LoVo (cell line): ENCODE measurements around the gene CELSR3.

Source experiments
- DNase-seq: peaks from one replicate; pipeline ENCODE4 v3.0.0-alpha.2; 2016; ENCODE audit warnings: low spot score

CELSR3 gene

DNA sequence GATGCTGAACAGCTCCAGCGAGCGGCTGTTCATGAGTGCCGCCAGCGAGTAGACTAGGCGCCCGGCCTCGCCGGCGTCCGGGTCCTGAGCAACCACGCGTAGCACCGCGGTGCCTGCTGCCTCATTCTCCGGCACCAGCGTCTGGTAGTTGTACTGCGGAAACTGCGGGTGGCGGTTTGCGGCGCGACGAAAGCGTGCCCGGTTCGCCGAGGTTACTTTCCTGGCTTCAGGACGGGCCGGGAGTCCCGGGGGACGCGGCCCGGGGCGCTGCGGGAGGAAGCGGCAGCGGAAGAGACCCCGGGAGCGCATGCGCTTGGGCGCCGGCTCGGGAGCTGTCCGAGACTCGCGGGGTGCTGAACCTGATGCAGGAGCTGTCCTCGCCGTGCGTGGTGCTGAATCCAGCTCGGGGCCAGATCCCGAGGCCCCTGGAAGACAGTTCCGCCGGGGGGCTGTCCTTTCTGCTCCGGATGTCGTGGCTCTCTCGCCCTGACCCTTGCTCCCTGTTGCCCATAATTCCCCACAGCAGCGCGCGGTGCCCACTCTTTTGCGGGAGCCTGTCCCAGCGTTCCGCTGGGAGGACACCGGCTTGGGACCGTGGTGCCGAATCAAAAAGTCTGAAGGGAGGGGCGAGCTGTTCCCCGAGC lies 1.1 kb downstream of the CELSR3 start:
- no peak for DNase-seq

DNA sequence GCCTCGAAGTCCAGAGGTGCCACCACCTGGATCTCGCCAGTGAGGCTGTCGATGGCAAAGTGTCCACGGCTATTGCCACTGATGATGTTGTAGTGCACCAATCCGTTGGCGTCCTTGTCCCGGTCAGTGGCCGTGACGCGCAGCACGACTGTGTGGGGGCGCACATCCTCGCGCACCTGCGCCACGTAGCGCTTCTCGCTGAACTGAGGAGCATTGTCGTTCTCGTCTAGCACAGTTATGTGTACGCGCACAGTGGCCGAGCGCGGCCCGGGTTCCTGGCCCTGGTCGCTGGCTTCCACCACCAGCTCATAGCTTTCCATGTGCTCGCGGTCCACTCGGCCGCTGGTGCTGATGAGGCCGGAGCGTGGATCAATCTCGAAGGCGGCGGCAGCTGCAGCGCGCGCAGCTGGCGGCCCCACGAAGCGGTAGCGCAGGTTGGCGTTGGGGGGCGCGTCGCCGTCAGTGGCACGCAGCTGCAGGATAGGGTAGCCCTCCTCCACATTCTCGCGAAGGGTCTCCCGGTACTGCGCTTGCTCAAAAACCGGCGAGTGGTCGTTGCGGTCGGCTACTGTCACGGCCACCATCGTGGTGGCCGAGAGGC lies 1.8 kb downstream of the CELSR3 start:
- no peak for DNase-seq

DNA sequence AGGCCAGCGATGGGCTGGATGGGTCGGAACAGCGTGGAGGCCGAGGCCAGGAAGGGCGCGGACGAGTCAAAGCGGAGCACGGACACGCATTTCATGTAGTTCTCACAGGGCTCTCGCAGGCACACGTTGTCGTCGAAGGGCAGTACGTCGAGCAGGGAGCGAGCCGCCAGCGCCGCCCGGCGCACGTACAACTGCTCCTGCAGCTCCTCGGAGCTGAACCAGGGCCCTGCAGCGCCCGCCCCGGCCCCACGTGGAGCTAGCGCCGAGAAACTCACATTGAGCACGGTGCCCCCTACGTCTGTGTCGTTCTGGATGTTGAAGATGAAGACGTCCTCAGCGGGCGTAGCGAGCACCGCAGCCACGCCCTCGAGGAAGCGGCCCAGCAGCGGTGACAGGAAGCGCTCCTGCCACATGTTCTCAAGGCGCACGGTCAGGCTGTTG lies 5.8 kb downstream of the CELSR3 start:
- no peak for DNase-seq

DNA sequence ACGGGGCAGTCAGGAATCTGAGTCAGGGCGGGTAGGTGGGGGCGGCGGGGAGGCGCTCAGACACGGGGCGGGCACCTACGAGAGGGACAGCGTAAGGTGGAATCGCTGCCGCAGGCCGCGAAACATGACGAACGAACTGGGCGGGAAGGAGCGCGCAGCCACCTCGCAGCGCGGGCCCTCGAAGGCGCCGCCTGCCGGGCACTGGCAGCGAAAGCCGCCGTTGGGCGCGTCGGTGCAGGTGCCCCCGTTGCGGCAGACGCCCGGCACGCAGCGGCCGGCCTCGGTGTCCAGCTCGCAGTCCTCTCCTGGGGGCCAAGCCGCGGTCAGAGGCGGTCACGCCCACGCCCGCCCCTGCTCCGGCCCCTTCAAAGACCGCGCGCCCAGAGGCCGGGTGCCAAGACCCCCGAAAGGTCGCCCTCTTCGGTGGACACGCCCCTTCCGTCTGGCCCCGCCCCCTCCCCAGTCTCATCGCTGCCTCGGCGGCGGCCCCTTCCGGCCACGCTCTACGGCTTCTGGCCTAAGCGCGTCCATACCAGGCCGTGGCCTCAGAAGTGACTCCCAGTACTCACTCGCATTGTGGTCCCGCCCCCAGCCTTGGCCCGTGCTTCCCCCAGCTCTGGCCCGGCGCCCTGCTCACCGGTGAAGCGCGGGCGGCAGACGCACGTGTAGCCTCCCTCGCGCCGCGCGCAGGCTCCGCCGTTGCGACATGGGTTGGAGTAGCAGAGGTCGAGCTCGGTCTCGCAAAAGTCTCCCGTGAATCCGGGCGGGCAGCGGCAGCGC lies 6.4 kb downstream of the CELSR3 start:
- DNase-seq, result no peak

DNA sequence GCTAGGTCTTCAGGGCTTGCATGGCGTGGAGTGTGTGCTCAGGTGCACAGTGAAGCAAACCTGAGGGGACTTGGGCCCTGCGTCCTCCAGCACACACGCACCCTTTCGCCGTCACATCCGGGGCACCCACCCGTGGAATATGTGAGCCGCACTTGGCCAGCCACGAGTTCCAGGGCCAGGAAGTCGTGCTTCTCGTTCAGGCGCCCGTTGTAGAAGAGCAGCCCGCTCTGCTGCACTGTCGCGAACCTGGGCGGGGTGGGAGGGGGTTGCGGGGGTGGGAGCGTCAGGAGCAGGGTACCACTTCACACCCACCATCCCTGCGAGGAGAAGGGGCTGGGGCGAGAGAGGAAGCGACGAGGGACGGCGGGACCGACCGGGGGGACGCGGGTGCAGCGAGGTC lies 7.1 kb downstream of the CELSR3 start:
- no peak for DNase-seq

DNA sequence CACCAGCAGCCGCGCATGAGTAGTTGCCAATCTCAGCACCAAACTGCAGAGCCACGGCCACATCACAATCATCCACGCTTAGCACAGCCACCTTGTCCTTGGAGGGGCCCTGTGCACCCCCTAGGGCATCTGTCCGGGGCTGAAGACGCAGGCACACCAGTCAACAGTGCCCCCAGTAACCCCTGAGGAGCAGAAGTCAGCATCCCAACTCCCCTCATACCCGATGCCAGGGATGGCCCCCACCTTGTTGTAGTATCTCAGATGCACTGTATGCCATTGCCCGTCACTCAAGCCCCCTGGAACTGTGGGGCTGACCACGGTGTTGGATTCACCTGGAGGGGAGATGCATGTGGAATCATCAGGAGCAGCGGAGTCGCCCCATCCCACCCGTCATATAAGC lies 7.6 kb downstream of the CELSR3 start:
- DNase-seq, result no peak

DNA sequence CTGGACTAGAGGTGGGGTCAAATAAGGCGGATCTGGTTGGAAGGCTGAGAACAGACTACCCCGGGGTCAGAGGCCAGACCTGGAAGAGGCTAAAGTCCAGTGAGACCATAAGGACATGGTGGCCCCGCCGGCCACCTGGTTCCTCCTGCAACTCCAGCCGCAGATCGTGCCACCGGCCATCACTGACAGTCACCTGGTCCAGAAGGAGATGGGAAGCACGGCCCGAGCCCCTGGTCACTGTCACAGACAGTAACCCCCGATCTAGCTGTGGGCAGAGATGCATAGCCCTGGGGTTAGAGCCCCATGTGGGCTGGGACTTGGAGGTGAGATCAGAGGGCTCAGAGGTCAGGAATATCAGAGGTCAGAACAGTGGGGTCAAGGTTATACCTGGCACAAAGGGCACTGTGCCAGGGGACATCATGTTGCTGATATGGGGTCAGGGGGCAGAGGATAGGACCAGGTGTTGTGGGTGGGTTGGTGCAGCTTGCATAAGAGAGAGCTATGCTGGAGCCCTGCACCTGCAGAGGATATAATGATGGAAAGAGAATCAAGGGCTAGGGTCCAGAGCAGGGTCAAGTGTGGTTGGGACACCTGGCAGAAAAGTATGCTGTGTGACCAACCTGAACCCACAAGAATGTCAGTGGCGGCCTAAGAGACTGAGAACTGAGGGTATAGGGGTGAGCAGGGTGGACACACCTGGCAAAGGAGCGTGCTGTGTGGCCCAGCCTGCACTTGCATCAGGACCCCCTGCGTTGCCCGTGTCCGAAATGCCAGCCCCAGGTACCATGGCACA lies 9.6 kb downstream of the CELSR3 start:
- no peak for DNase-seq

DNA sequence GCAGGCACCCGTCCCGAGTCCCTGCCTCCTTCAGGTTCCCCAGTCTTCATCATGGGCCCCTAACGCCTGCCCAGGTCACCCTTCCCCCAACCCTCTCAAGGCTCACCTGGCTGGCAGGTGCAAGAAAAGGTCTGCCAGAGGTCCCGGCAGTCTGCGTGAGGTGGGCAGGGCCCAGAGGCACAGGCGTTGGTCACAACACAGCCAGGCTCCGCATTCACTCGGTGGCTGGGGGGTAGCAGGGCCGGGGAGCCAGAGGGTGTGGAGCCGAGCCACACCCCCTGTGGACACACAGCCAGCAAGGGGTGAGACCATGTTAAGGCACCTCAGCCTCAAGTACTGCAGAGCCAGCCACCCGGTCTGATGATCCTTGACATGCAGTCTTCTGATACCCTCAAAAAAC lies 10.9 kb downstream of the CELSR3 start:
- no peak for DNase-seq

DNA sequence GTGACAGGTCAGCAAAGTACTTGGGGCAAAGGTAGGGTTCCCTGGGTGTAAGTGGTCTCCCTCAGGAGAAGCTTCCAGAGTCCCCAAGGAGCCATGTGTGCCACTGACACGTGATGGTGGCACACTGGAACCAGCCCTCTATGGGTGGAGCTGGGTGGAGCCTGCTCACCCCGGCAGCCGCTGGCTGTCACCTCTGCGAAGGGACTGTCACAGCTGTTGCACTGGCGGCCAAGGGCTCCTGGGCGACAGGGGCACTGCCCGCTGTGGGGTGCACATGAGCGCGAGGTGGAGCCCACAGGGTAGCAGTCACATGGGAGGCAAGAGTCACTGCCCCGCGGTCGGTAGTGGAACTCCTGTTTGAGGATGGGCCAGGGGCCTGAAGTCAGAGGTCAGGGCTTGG lies 12.0 kb downstream of the CELSR3 start:
- no peak for DNase-seq

DNA sequence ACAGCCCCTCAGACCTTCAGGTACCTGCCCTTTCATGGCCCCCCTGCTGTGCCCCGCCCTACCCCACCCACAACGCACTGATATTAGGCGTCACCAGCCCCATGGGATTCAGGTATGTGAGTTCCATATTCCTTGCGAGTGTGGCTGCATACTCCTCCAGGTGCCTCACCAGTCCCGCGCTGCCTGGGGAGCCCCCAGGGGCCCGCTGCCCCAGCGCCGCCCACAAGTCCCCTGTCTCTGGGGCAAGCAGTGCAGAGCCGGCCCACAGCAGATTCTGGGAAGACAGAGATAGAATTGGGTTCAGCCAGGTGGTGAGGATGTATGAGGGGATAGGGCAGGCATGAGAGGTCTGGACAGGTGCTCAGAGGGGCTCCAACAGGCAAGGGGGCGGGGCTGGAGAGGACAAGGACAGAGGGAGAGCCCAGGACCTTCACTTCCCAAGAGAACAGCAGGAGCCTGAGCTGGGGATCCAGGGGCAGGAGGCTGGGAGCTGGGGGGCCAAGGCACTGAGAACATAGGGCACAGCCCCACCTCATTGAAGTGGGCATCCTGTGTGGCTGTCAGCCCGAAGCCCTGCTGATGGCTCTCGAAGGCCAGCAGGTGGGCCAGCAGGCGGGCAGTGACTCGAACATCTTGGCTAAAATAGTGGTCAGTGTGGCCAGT lies 14.4 kb downstream of the CELSR3 start:
- no peak for DNase-seq

DNA sequence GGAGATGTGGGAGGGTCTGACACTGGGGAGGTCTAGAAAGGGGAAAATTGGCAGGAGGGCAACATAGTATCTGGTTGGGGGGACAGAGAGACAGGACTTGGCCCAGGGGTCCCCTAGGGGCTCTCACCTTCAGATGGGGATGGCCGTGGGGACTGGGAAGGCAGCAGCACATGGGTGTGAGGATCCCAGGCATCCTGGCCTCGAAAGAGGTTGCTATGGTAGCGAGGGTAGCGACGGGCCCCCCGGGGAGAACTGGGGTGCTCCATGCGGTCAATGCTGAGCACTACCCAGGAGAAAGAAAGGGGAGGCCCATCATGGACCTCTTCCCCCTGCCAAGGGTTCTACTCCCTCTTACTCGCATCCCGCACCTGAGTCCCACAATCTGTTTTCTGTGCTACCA lies 15.0 kb downstream of the CELSR3 start:
- DNase-seq, result no peak

DNA sequence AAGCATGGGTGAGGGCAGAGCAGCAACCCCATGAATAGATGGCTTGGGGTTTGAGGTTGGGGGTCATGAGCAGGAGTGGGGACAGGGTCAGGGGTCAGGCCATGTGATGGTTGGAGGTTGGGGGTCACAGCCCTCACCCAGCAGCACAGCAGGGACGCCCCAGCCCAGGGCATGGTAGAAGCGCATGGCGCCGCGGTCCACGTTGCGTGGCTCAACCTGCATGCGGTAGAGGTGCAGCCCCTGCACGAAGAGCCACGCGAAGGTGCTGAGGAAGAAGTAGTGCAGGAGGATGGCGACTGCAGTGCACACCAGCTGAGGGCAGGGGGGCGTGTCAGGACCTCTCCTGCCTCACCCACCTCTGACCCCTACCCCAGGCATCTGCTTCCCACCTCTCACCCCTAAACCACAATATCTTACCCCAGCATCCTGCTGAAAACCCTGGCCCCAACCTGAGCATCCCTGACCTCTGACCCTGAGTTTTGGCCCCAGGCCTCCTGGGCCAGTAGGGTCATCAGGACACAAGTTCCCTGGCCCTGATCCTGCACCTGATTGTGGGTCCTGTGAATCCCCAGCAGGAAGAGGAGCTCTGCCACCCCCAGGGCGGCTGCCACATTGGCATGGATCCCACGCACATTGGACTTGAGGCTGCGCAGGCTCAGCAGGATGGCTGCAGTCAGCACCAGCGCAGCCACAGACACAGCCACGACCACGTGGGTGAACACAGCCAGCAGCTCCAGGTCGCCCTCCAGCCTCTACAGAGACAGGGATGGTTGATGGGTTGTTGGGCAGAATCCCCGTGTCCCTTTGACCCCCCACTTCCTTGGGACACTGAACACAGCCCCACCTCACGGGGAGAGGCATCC lies 17.6 kb downstream of the CELSR3 start:
- no peak for DNase-seq

DNA sequence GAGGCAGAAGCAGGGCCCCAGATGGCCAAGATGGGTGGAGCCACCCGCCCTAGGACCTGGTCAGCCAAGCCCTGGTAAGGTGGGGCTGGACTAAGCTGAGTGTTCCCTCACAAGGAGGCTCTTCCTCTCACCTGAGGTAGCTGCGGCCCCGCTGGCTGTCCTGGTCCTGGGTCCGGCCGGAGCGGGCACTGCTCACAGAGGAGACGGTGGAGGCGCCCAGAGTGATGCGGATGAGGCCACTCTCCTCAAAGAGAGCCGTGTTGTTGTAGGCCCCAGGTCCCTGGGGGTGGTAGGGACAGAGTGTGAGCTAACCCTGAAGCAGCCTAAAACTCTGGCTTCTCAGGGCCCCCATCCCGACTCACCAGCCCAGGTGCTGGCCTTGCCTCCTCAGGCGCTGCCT lies 20.1 kb downstream of the CELSR3 start:
- DNase-seq, result no peak

DNA sequence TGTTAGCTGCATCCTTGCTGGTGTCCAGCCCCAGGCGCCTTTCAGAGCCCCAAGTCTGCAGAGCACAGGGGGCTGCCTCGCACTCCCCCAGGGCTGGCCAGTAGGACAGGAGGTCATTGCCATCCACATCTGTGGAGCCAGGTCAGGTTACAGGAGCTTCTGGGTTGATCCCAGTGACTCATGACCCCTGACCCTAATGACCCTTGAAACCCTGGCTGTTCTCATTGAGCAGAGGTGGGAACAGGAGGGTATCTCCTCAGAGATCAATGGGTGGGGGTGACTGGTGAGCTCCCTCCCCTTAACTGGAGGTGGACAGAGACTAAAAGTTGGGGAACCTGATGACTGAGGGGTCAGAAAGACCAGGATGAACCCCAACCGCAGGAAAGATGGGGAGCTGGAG lies 21.3 kb downstream of the CELSR3 start:
- no peak for DNase-seq

DNA sequence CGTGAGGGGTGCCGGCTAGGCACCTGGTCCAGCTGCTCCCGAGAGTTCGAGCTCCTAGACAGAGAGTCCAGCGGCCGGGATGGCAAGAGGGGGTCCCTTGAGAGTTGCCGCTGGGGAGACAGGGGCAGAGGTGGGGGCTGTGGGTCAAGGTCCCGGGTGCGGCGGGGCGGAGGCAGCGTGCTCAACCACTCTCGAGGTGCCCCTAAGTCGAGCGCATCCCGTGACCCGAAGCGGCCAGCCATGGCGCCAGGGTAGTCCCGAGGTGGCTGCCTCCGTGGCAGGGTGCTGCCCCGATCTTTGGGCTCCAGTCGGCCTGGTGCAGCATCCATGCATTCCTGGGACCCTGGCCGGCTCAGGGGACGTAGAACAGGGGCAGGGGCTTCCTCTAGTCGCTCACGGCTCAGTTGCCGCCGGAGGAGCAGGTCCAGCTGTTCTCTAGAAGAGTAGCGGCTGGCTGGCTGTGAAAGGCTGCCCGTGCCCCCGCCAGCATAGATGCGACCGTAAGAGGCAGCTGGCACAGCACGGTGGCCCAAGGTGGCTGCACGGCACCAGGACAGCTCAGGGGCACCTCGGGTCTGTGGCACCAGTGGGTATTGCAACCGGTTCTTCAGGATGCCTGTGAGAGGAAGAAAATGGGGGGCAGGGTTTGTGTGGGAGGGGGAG lies 22.6 kb downstream of the CELSR3 start:
- no peak for DNase-seq

DNA sequence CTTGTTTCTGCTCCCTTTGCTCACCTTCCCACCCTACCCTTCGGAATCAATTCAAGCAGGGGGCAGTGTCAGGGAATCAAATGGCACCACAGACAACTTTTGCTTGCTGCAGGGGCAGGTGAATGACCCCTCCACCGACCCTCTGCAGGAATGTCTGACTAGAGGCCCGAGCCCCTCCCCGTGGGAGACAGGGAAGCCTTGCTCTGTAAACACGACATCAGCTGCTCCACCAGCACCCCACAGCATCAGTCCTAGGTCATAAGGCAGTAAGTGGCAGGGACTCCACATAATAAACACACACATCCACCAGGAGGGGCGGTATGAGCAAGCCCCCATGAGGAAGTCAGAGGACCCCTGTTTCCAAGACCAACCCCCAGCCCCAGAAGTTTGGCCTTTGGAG lies 25.4 kb downstream of the CELSR3 start:
- DNase-seq, result no peak

DNA sequence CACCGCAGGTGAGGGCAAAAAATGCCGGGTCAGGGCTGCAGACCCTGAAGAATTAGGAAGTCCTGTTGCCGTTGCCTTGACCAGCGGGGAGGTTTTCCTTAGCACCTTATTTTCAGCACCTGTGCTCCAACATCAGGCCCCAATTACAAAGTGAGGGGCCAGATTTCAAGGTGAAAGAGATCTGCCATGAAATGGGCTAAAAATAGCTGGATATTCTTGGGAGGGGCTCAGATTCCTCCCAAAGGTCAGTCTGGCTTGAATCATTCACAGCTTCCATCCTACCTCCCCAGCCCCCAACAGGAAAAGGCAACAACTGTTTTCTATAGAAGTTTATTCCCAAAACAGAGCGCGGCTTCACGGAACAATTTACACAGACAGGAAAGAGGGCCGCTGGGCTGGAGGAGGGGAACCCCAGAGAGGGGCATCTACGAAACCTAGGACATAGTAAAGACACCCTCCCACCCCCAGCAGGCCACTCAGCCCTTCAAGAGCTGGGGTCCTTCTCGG lies 26.5 kb downstream of the CELSR3 start:
- no peak for DNase-seq

DNA sequence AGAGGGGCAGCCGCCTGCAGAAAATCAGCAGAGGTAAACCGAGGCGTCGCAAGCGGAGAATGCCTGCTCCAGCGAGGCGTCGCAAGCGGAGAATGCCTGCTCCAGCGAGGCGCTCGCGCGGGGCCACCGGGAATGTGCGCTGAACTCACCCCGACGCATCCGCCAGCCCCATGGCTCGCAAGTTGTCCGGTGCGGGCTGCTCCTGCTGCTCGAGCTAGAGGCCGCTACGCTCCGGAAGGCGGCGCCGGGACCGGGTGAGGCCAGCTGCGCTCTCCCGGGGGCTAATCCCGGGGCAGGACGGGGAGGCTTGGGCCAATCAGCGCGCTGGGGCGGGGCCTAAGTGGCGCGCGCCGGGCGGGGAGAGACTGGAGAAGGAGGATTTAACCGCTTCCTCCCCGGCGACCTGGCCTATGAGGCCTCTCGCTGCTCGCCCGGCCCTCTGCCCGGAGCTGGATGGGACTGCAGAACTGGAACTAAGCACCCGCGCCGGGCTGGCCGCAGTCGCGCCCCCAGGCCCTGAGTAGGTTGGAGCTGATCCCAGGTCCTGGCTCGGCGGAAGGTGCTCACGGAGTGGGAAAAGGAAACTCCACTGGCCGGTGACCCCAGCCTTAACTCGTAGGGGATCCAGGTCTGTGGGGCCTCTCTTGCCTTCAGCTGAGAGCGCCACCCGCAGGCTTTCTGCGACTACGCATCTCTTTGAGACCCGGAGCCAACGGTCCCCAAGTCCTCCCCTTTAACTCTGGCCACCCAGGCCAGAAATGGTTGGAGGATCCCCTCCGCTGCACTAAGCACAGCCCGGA lies 27.3 kb downstream of the CELSR3 start, which contains the start of gene SLC26A6:
TSS of gene SLC26A6 (minus strand) at position 240 of the 800 bp plus-strand sequence. CDS start at position 172, 68 bp downstream.
- peak; percentile 93 for DNase-seq

DNA sequence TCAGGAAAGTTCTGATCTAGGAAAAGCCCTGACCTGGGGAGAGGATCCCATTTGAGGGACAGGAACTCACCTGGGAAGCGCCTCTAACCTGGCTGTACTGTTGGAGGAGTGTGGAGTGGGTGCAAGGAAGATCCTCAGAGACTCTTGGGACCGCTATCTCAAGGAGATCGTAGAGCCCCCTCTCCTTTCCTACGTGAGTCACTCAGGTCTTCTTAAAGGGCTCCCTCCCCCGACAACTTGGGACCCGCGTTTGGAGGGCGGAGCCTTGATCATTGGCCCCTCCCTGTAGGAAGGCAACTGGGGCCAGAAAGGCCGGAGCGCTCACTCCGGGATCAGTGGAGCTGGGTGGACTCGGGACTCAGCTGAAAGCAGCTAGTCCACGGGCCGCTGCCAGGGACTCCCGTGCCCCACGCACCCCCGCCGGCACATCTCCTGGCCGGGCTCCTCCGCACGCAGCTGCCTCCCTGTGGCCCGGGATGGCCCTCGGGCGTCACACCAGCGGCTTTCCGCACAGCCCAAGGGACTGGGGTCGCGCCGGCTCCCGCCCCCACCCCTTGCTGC lies 27.9 kb downstream of the CELSR3 start:
- DNase-seq, result peak; percentile 47
